ENCODE results near the gene KDM4B. TPM values are rescaled to one million over a fixed set of nuclear protein-coding genes. Genes with fewer than 3 reads are reported as not detected.

Gene KDM4B
- total RNA-seq, 1 experiment from 2014 or later, result 43.7 TPM

DNA sequence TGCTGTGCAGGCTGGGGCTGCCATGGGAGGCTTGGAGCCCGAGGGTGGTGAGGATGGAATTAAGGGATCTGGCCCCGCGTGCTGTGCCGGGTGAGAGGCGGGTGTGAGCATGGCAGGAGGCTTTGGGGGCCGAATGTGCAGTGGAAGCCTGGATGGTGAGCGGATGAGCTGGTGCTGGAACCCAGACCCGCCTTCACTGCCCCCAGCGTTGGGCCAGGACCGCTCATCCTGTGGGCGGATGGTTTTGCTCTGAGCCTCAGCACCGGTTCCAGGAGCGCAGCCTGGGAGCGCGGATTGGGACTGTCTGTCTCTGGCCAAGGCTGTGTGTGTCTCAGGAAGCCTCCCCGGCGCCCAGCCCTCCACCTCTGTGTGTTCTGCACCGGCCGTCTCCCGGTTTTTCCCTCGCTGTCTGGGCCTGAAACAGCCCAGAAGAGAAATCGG, 16.7 kb downstream of the KDM4B start:
- Histone ChIP-seq H3T11ph (ENCODE audit: low read length) (no peak overlapping the region), H2AFZ (ENCODE audit: low read length) (no peak overlapping the region), H2BK5ac (ENCODE audit: insufficient read length, low read length) (no peak overlapping the region), H3K4me1 (ENCODE audit: insufficient read depth, low read length) (peaks cover 2% of the 10 kb centered on the region; the same call in 1 of the 2 replicates), H3K9ac (ENCODE audit: extremely low read depth, insufficient read length, low read length) (no peak overlapping the region), H2BK20ac (ENCODE audit: low read depth, low read length, poor library complexity, severe bottlenecking) (no peak overlapping the region), H2BK15ac (ENCODE audit: low read depth, low read length) (no peak overlapping the region), H2AK5ac (ENCODE audit: insufficient read length, low read length) (no peak overlapping the region), H3K4me2 (ENCODE audit: insufficient read depth, insufficient read length, low read length) (no peak overlapping the region), H4K8ac (replicated peaks; ENCODE audit: insufficient read length, low read depth, low read length) (no peak overlapping the region), H4K20me1 (ENCODE audit: control insufficient read depth, insufficient read depth, insufficient read length) (no peaks in the 10 kb centered on the region), H3K14ac (ENCODE audit: insufficient read depth, low read length) (no peak overlapping the region), H3K4ac (ENCODE audit: low read depth, low read length) (no peak overlapping the region), H3K27ac (ENCODE audit: insufficient read length, low read depth, low read length) (no peak overlapping the region), H3K23ac (ENCODE audit: insufficient read length, low read depth, low read length) (no peak overlapping the region), H3K56ac (ENCODE audit: insufficient read length, low read depth, low read length) (no peak overlapping the region), H3K18ac (ENCODE audit: insufficient read length, low read depth, low read length) (no peak overlapping the region), H3K9me3 (ENCODE audit: control insufficient read depth, low read depth, low read length) (no peaks in the 10 kb centered on the region), H2BK12ac (ENCODE audit: insufficient read length, low read depth, low read length) (no peak overlapping the region), H3K27me3 (ENCODE audit: insufficient read depth, low read length) (no peaks in the 10 kb centered on the region), H3K79me2 (ENCODE audit: insufficient read depth, low read length) (peaks cover 8% of the 10 kb centered on the region; the same call in 1 of the 2 replicates), H3K79me1 (ENCODE audit: insufficient read depth, low read depth, low read length, poor library complexity, severe bottlenecking) (peaks cover 6% of the 10 kb centered on the region), H4K5ac (ENCODE audit: insufficient read length, low read depth, low read length) (no peak overlapping the region), H2BK120ac (ENCODE audit: low read depth, low read length, poor library complexity, severe bottlenecking) (no peak overlapping the region), H4K91ac (ENCODE audit: insufficient read length, low read depth, low read length) (no peak overlapping the region), H3K23me2 (ENCODE audit: insufficient read length, low read depth, low read length, poor library complexity, severe bottlenecking) (no peaks in the 10 kb centered on the region)
- no peaks in the 10 kb centered on the region for H3K36me3 Mint-ChIP-seq (ENCODE audit: insufficient read depth in 1 of 3, low read depth in 3 of 3)
- peaks cover 46 to 63% of the 10 kb centered on the region in 2 experiments for H3K4me1 Mint-ChIP-seq
- DNase-seq, result no peak
- WGBS (ENCODE audit: extremely low coverage, insufficient read length, low lambda C conversion rate), result no CpG with 5 or more reads among the region's 22 CpGs
- TF ChIP-seq, protein P1, sequence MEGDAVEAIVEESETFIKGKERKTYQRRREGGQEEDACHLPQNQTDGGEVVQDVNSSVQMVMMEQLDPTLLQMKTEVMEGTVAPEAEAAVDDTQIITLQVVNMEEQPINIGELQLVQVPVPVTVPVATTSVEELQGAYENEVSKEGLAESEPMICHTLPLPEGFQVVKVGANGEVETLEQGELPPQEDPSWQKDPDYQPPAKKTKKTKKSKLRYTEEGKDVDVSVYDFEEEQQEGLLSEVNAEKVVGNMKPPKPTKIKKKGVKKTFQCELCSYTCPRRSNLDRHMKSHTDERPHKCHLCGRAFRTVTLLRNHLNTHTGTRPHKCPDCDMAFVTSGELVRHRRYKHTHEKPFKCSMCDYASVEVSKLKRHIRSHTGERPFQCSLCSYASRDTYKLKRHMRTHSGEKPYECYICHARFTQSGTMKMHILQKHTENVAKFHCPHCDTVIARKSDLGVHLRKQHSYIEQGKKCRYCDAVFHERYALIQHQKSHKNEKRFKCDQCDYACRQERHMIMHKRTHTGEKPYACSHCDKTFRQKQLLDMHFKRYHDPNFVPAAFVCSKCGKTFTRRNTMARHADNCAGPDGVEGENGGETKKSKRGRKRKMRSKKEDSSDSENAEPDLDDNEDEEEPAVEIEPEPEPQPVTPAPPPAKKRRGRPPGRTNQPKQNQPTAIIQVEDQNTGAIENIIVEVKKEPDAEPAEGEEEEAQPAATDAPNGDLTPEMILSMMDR (conservative IDR thresholded peaks at IDR 0.05), result no peak
- H3K4me3 Mint-ChIP-seq, result no peak overlapping the region
- H3K9me3 Mint-ChIP-seq, result no peaks in the 10 kb centered on the region
- no peaks in the 10 kb centered on the region for H3K27me3 Mint-ChIP-seq (ENCODE audit: low read depth)
- peak overlapping the region; percentile 56 to 76 (median 73); a peak in 4 of 7 replicates for H3K27ac Mint-ChIP-seq
